ENCODE data around the gene TTC23. TPM values are rescaled to one million over a fixed set of nuclear protein-coding genes. Genes with fewer than 3 reads are reported as not detected.

The TTC23 gene
- total RNA-seq, 1 donor from 2014 or later = 12.1 TPM

- no peak for TF ChIP-seq CTCF (conservative IDR thresholded peaks at IDR 0.05; ENCODE audit: low read depth, low read length)
- no peak for DNase-seq (ENCODE audit: low read depth)
- no peak overlapping the region for H3K4me3 ChIP-seq (ENCODE audit: low read depth, low read length)
Observed at GRCh38 chr15:99132122-99132521, 117.3 kb downstream of the TTC23 start.

GRCh38 chr15:99131441-99132023, 117.8 kb downstream of the TTC23 start:
- no peak for TF ChIP-seq CTCF (conservative IDR thresholded peaks at IDR 0.05; ENCODE audit: low read depth, low read length)
- DNase-seq (ENCODE audit: low read depth) = no peak
- no peak overlapping the region for H3K4me3 ChIP-seq (ENCODE audit: low read depth, low read length)

- TF ChIP-seq CTCF (conservative IDR thresholded peaks at IDR 0.05; ENCODE audit: low read depth, low read length) = no peak
- DNase-seq (ENCODE audit: low read depth) = no peak
- H3K4me3 ChIP-seq (ENCODE audit: low read depth, low read length) = no peak overlapping the region
Observed at GRCh38 chr15:99130765-99131440, 118.5 kb downstream of the TTC23 start.

GRCh38 chr15:99130314-99130713, 119.1 kb downstream of the TTC23 start:
- TF ChIP-seq CTCF (conservative IDR thresholded peaks at IDR 0.05; ENCODE audit: low read depth, low read length) = no peak

GRCh38 chr15:99129644-99130043, 119.7 kb downstream of the TTC23 start:
- no peak overlapping the region for H3K4me3 ChIP-seq (ENCODE audit: low read depth, low read length)
- no peak for TF ChIP-seq CTCF (conservative IDR thresholded peaks at IDR 0.05; ENCODE audit: low read depth, low read length)

More at GRCh38 chr15:99130314-99130713, 119.1 kb downstream of the TTC23 start:
- H3K4me3 ChIP-seq (ENCODE audit: low read depth, low read length) = no peak overlapping the region
- DNase-seq (ENCODE audit: low read depth) = no peak

GRCh38 chr15:99128411-99128810, 121.0 kb downstream of the TTC23 start:
- no peak for DNase-seq (ENCODE audit: low read depth)
- H3K4me3 ChIP-seq (ENCODE audit: low read depth, low read length) = no peak overlapping the region
- TF ChIP-seq CTCF (conservative IDR thresholded peaks at IDR 0.05; ENCODE audit: low read depth, low read length) = no peak

More at GRCh38 chr15:99129644-99130043, 119.7 kb downstream of the TTC23 start:
- DNase-seq (ENCODE audit: low read depth) = no peak

GRCh38 chr15:99127773-99128172, 121.6 kb downstream of the TTC23 start:
- no peak overlapping the region for H3K4me3 ChIP-seq (ENCODE audit: low read depth, low read length)
- DNase-seq (ENCODE audit: low read depth) = no peak
- no peak for TF ChIP-seq CTCF (conservative IDR thresholded peaks at IDR 0.05; ENCODE audit: low read depth, low read length)
